HG02642 (cell line): ENCODE results near the gene NAIF1.
"Not testable (repeated sequence)": the region's sequence is repeated elsewhere in the genome, so short reads cannot be mapped to it uniquely, and the experiment has no call there.

Source experiments
- ATAC-seq: cut with Tn5 transposase; IDR thresholded peaks from one replicate; pipeline ENCODE4 v1.9.1; 2021; ENCODE audit warnings: mild to moderate bottlenecking; ENCODE audit not compliant: unreplicated experiment, poor library complexity

Gene NAIF1

DNA sequence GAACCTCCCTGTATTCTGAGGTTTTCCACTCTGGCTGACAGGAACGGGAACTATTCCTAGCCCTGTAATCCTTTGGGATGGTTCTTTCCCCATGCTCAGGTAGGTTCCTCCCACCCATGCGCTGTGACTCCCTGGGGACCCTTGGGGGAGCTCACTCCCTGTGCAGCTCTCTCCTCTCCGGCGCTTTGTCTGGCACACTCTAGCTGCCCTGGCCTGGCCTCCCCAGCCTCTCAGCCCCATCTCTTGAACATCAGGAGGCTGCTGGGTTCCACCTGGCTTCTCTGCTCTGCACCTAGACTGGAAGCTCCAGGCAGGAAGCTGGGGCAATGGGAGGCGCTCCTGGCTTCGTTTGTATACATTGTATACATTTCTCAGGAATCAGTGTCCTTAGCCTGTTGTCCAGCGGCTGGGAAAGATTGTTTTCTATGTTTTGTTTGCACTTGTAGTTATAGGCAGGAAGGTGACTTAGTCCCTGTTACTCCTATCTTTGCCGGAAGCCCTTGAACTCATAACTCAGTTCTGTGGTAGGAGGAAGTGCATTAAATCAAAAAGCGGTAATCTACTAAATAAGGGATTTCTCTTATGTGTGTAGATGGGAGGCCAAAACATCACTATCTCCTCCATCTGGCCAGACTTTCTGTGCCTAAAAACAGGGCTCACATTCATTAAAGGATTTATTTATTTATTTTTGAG is 21.3 kb upstream of the NAIF1 start:
- ATAC-seq: no peak

- ATAC-seq: no peak
These were observed 20.1 kb upstream of the NAIF1 start for GRCh38 chr9:128087262-128087661.

DNA sequence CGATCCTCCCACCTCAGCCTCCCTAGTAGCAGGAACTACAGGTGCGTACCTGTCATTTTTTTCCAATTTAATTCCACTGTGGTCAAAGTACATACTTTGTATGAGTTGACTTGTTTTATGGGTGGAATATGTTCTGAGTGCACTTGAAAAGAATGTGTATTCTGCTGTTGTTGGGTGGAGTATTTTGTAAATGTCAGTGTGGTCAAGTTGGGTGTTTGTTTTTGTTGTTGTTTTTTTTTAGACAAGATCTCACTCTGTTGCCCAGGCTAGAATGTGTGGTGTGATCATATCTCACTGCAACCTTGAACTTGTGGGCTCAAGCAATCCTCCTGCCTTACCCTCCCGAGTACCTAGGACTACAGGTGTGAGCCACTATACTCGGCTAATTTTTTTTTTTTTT is 18.8 kb upstream of the NAIF1 start:
- no peak for ATAC-seq

- ATAC-seq: no peak
These were observed 17.6 kb upstream of the NAIF1 start for GRCh38 chr9:128084746-128085145.

DNA sequence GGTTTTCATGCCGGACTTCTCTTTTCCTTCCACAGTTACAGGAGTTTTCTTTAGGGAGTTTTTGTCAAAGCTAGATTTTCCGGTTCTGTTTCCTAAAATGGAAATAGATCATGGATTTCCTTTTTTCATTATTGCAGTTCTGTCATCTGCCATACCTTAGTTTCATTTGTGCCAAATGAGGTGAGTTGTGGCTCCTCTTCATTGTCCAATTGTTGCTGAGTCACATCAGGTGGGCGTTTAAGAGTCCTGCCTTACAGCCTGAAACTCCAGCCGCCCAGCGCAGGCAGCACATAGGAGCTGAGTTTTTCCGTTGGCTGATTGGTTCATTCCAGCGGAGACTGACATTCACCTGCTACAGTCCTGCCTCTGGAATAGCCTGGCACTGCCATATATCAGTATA is 15.0 kb upstream of the NAIF1 start:
- ATAC-seq: no peak

DNA sequence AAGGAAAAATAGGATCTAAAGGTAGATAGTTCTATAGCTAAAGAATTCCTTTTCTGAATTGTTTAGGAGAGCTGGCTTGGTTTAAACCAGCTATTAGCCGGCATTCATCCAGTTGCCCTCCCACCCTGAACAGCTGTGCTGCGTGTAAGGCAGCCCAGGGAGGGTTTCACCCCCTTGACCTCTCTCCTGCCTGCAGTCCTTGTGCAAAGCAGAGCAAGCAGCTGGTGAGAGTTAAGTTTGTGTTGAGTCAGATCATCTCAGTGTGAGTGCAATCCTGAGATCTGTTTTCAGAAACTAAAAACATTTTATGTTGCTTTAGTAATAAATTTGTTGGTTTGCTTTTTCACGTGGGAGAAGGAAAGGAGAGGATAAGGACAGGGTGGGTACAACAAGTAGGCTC is 13.9 kb upstream of the NAIF1 start:
- no peak for ATAC-seq

GRCh38 chr9:128080206-128080605 is 13.1 kb upstream of the NAIF1 start:
- ATAC-seq: no peak

GRCh38 chr9:128078504-128079434 is 11.6 kb upstream of the NAIF1 start:
- no peak for ATAC-seq

- no peak for ATAC-seq
These were observed 10.9 kb upstream of the NAIF1 start for GRCh38 chr9:128077847-128078503.

GRCh38 chr9:128073253-128073886 is 6.2 kb upstream of the NAIF1 start:
- no peak for ATAC-seq

GRCh38 chr9:128072144-128073021 is 5.3 kb upstream of the NAIF1 start:
- no peak for ATAC-seq

DNA sequence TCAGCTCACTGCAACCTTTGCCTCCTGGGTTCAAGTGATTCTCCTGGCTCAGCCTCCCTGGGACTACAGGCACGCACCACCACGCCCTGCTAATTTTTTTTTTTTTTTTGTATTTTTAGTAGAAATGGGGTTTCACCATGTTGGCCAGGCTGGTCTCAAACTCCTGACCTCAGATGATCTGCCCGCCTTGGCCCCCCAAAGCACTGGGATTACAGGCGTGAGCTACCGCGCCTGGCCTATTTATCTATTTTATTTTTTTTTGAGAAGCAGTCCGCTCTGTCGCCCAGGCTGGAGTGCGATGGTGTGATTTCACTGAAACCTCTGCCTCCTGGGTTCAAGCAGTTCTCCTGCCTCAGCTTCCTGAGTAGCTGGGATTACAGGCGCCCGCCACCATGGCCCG is 4.4 kb upstream of the NAIF1 start:
- ATAC-seq: not testable (repeated sequence)

GRCh38 chr9:128070874-128071273 is 3.8 kb upstream of the NAIF1 start:
- no peak for ATAC-seq

DNA sequence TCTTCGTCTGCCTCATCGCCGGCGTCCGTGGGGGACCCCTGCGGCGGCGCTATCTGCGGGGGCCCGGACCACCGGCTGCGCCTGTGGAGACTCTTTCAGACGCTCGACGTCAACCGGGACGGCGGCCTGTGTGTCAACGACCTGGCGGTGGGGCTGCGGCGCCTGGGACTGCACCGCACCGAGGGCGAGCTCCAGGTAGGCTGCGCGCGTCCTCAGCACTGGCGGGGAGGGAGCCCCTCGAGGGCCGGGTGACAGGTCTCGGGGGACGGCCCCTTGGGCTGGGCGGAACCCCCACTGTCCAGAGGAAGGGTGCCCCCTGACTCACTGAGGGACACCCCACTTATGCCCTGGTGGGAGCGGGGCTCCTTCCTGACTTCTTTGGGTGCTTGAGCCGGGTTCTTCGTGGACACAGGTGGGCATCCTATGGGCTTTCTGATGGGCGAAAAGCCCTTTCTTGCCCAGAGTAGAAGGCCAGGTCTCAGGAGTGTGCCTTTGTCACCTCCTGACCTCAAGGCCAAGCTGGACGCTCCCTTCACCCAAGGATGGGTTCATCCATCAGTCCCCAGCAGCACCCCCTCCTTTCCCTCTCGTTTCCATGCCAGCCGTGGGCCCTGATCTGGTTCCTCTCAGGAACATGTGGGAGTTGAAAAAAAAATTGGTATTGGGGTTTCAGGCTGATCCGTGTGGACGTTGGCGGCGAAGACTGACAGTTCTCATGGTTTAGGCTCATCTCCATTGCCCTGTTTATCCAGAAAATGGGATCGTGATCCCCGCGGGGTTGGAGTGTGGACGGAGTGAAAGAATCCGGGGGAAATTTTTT is 1.5 kb upstream of the NAIF1 start:
- peak; percentile 7 for ATAC-seq

DNA sequence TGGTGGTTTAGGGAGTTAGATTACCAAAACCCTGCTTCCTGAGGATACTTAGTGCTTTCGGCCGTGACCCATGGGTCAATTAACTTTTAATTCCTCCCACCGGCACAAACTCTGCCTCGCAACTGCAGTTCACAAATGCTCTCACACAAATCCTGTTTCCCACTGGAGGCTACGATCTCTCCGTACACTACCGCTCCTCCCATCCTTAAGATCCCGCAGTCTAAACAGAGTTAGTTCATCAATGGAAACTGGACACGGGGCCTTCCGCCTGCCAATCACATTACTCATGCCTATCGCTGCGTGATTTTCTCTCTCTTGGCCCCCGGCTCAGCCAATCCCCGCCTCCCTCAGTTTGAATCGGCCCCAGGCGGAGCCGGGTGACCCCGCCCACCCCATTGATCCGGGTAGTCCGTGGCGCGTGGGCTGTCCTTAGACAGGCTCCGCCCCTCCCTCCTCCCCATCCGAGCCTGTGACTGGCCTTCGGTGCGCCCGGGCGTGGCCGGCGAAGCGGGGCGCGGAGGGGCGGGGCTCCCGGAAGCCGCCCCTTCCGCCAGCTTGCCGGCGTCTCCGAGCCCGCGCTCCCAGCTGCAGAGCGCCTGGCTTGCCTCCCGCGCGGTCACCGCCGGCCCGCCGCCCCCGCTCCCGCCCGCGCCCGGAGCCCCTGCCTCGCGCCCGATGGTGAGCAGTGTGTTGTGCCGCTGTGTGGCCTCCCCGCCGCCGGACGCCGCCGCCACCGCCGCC is 695 bp upstream of the NAIF1 start, which contains the start of gene SLC25A25:
TSS of gene SLC25A25 (plus strand) at position 588 of the 741 bp plus-strand sequence. CDS start at position 676, 88 bp downstream.
- ATAC-seq: peak; percentile 74

- ATAC-seq: no peak
These were observed 1.0 kb downstream of the NAIF1 start for GRCh38 chr9:128065907-128066712.
